SU-DHL-6 (cell line): ENCODE measurements around the gene GAS2L2.

Source experiments
- H2AFZ ChIP-seq: fragments of 200-600 bp; sonication (generic); 2 replicates; pipeline ENCODE4 v1.6.1; 2014; ENCODE audit warnings: low read depth, mild to moderate bottlenecking, moderate library complexity, mixed read lengths, antibody characterized with exemption, low read length; ENCODE audit not compliant: severe bottlenecking
- H3F3A ChIP-seq: fragments of 200-600 bp; shearing (Covaris generic); 2 replicates; pipeline ENCODE4 v1.6.0; 2016; ENCODE audit warnings: antibody characterized with exemption, mild to moderate bottlenecking; ENCODE audit not compliant: insufficient read depth
- H3K27ac ChIP-seq: fragments of 200-600 bp; sonication (generic); 2 replicates; pipeline ENCODE4 v1.5.1; 2016; ENCODE audit warnings: low read depth, mild to moderate bottlenecking, low read length, moderate library complexity, mixed read lengths
- H3K27me3 ChIP-seq: fragments of 200-600 bp; sonication (generic), shearing (Covaris generic); 2 replicates; pipeline ENCODE4 v1.6.0; 2014; ENCODE audit warnings: mild to moderate bottlenecking, low read length
- H3K36me3 ChIP-seq: fragments of 200-600 bp; sonication (generic); 2 replicates; pipeline ENCODE4 v1.6.1; 2014; ENCODE audit warnings: mild to moderate bottlenecking, low read length, mixed read lengths
- H3K4me2 ChIP-seq: fragments of 300-600, 200-600 bp; shearing (Covaris generic), sonication (generic); 2 replicates; pipeline ENCODE4 v1.6.0; 2014; ENCODE audit warnings: low read length, low read depth, mild to moderate bottlenecking; ENCODE audit not compliant: poor library complexity, severe bottlenecking
- H3K4me3 ChIP-seq: fragments of 200-600 bp; sonication (generic); 2 replicates; pipeline ENCODE4 v1.5.1; 2014; ENCODE audit warnings: antibody characterized with exemption, low read length, mild to moderate bottlenecking, mixed read lengths; ENCODE audit not compliant: insufficient read depth, poor library complexity, severe bottlenecking
- H3K79me2 ChIP-seq: fragments of 200-600 bp; sonication (generic); 2 replicates; pipeline ENCODE4 v1.6.1; 2014; ENCODE audit warnings: mild to moderate bottlenecking, low read length, moderate library complexity; ENCODE audit not compliant: insufficient read depth
- H3K9ac ChIP-seq: fragments of 200-600 bp; sonication (generic); 2 replicates; pipeline ENCODE4 v1.7.0; 2014; ENCODE audit warnings: mild to moderate bottlenecking, low read length
- H3K9me2 ChIP-seq: fragments of 200-600 bp; sonication (generic); replicated peaks from 2 replicates; pipeline ENCODE4 v1.6.1; 2014; ENCODE audit warnings: low read length; ENCODE audit not compliant: insufficient read depth
- H3K9me3 ChIP-seq: fragments of 200-600 bp; sonication (generic); 2 replicates; pipeline ENCODE4 v1.6.1; 2014; ENCODE audit warnings: low read length, mixed read lengths; ENCODE audit not compliant: insufficient read depth
- H4K20me1 ChIP-seq: fragments of 200-600 bp; sonication (generic); 2 replicates; pipeline ENCODE4 v1.6.1; 2014; ENCODE audit warnings: low read depth, mild to moderate bottlenecking, antibody characterized with exemption, low read length, moderate library complexity, mixed read lengths
- EZH2phosphoT487 ChIP-seq: fragments of 200-600 bp; sonication (generic), shearing (Covaris generic); conservative IDR thresholded peaks from 2 replicates; pipeline ENCODE4 v1.6.1; 2018; ENCODE audit warnings: mild to moderate bottlenecking, antibody characterized with exemption, low read length, moderate library complexity, mixed read lengths
- TF ChIP-seq, protein P1 (sequence below): fragments of 200-600 bp; sonication (generic); IDR thresholded peaks from one replicate; pipeline ENCODE4 v1.5.1; 2017; ENCODE audit warnings: antibody characterized with exemption, mild to moderate bottlenecking, low read length, moderate library complexity; ENCODE audit not compliant: insufficient read depth, poor library complexity, severe bottlenecking

The GAS2L2 gene

GRCh38 chr17:35709874-35710273 lies 43.2 kb downstream of the GAS2L2 start:
- no peak for TF ChIP-seq EZH2phosphoT487
- TF ChIP-seq, protein P1, sequence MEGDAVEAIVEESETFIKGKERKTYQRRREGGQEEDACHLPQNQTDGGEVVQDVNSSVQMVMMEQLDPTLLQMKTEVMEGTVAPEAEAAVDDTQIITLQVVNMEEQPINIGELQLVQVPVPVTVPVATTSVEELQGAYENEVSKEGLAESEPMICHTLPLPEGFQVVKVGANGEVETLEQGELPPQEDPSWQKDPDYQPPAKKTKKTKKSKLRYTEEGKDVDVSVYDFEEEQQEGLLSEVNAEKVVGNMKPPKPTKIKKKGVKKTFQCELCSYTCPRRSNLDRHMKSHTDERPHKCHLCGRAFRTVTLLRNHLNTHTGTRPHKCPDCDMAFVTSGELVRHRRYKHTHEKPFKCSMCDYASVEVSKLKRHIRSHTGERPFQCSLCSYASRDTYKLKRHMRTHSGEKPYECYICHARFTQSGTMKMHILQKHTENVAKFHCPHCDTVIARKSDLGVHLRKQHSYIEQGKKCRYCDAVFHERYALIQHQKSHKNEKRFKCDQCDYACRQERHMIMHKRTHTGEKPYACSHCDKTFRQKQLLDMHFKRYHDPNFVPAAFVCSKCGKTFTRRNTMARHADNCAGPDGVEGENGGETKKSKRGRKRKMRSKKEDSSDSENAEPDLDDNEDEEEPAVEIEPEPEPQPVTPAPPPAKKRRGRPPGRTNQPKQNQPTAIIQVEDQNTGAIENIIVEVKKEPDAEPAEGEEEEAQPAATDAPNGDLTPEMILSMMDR: no peak
- H3K9me3 ChIP-seq: no peaks in the 10 kb centered on the region
- 0 out of 2 replicates have a peak, but pooled peaks cover 3% of the 10 kb centered on the region for H3K36me3 ChIP-seq
- H3K79me2 ChIP-seq: no peaks in the 10 kb centered on the region
- H3K4me3 ChIP-seq: no peak overlapping the region
- no peak overlapping the region for H3K27ac ChIP-seq
- H2AFZ ChIP-seq: no peak overlapping the region
- H3K27me3 ChIP-seq: no peaks in the 10 kb centered on the region
- no peaks in the 10 kb centered on the region for H3K9me2 ChIP-seq
- H3K9ac ChIP-seq: no peak overlapping the region
- H4K20me1 ChIP-seq: no peaks in the 10 kb centered on the region
- H3K4me2 ChIP-seq: no peak overlapping the region
- H3F3A ChIP-seq: no peaks in the 10 kb centered on the region; the same call in 1 of the 2 replicates

GRCh38 chr17:35708951-35709350 lies 44.1 kb downstream of the GAS2L2 start:
- H3K27me3 ChIP-seq: no peaks in the 10 kb centered on the region
- no peaks in the 10 kb centered on the region for H3K9me2 ChIP-seq
- H3K9me3 ChIP-seq: no peaks in the 10 kb centered on the region
- no peaks in the 10 kb centered on the region for H3K79me2 ChIP-seq
- TF ChIP-seq EZH2phosphoT487: no peak
- TF ChIP-seq, protein P1: no peak
- H3K9ac ChIP-seq: 0 out of 2 replicates have a peak overlapping the region, but pooled peaks have one; percentile 20
- H3K4me2 ChIP-seq: peak overlapping the region; percentile 55
- no peak overlapping the region for H3K4me3 ChIP-seq
- 0 out of 2 replicates have a peak, but pooled peaks cover 3% of the 10 kb centered on the region for H3K36me3 ChIP-seq
- peak overlapping the region; percentile 65 for H3K27ac ChIP-seq
- no peak overlapping the region for H2AFZ ChIP-seq
- no peaks in the 10 kb centered on the region; the same call in 1 of the 2 replicates for H3F3A ChIP-seq
- no peaks in the 10 kb centered on the region for H4K20me1 ChIP-seq

DNA sequence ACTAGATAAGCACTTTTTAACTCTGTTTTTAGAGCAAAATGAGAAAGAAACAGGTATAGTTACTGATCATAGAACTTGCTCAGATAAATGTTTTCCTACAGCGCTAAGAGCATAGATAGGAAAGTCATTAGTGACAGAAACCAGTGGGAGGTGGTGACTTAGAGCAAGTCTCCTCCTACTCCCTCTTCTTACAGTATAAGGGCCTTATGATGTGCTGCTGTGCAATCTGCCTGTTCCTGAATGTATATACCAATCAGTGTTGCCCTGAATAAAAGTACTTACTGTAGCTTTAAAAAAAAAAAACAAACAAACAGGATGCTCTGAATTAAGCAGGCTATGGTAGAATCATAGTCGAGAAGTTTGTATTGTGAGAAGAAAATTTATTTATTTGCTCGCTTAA lies 44.9 kb downstream of the GAS2L2 start:
- H2AFZ ChIP-seq: no peak overlapping the region
- 0 out of 2 replicates have a peak, but pooled peaks cover 3% of the 10 kb centered on the region for H3K36me3 ChIP-seq
- no peaks in the 10 kb centered on the region; the same call in 1 of the 2 replicates for H3F3A ChIP-seq
- no peak overlapping the region for H3K4me3 ChIP-seq
- H3K27me3 ChIP-seq: no peaks in the 10 kb centered on the region
- H3K27ac ChIP-seq: peak overlapping the region; percentile 65
- H3K79me2 ChIP-seq: no peaks in the 10 kb centered on the region
- no peaks in the 10 kb centered on the region for H3K9me3 ChIP-seq
- no peaks in the 10 kb centered on the region for H3K9me2 ChIP-seq
- no peak for TF ChIP-seq EZH2phosphoT487
- TF ChIP-seq, protein P1: no peak
- no peak overlapping the region for H3K9ac ChIP-seq
- H3K4me2 ChIP-seq: peak overlapping the region; percentile 55
- H4K20me1 ChIP-seq: no peaks in the 10 kb centered on the region
